SJCRH30 (cell line): ENCODE data around the gene PRPSAP2. TPM values are rescaled to one million over a fixed set of nuclear protein-coding genes. Genes with fewer than 3 reads are reported as not detected.
"Not testable (repeated sequence)": the region's sequence is repeated elsewhere in the genome, so short reads cannot be mapped to it uniquely, and the experiment has no call there.

Source experiments
- DNase-seq, 2 experiments: peaks; one replicate each; pipeline ENCODE4 v3.0.0-alpha.2; 2015 to 2020
- H3K27ac ChIP-seq: fragments of 250-450 bp; sonication (Bioruptor Pico); 2 replicates; pipeline ENCODE4 v1.5.1; 2020; ENCODE audit warnings: mild to moderate bottlenecking, moderate library complexity
- H3K27me3 ChIP-seq: fragments of 250-450 bp; sonication (Bioruptor Pico); 2 replicates; pipeline ENCODE4 v1.5.1; 2020; ENCODE audit warnings: mild to moderate bottlenecking, moderate library complexity
- H3K36me3 ChIP-seq: fragments of 250-450 bp; sonication (Bioruptor Pico); 2 replicates; pipeline ENCODE4 v1.5.1; 2020; ENCODE audit warnings: mild to moderate bottlenecking, moderate library complexity
- H3K4me1 ChIP-seq: fragments of 250-450 bp; sonication (Bioruptor Pico); 2 replicates; pipeline ENCODE4 v1.5.1; 2020; ENCODE audit warnings: mild to moderate bottlenecking, moderate library complexity
- H3K4me3 ChIP-seq: fragments of 250-450 bp; sonication (Bioruptor Pico); 2 replicates; pipeline ENCODE4 v1.5.1; 2020; ENCODE audit warnings: mild to moderate bottlenecking, moderate library complexity
- H3K9me3 ChIP-seq: fragments of 250-450 bp; sonication (Bioruptor Pico); replicated peaks from 2 replicates; pipeline ENCODE4 v1.5.1; 2020; ENCODE audit warnings: mild to moderate bottlenecking, moderate library complexity
- total RNA-seq: library from RNA; depleted of rRNA; stranded (reverse); fragments of >200 nt; shearing (Covaris generic); gene quantifications from 2 replicates; pipeline ENCODE4 v1.2.3, GENCODE V29; 2014

Gene PRPSAP2
- total RNA-seq, 1 experiment from 2014 or later, result 187 TPM

DNA sequence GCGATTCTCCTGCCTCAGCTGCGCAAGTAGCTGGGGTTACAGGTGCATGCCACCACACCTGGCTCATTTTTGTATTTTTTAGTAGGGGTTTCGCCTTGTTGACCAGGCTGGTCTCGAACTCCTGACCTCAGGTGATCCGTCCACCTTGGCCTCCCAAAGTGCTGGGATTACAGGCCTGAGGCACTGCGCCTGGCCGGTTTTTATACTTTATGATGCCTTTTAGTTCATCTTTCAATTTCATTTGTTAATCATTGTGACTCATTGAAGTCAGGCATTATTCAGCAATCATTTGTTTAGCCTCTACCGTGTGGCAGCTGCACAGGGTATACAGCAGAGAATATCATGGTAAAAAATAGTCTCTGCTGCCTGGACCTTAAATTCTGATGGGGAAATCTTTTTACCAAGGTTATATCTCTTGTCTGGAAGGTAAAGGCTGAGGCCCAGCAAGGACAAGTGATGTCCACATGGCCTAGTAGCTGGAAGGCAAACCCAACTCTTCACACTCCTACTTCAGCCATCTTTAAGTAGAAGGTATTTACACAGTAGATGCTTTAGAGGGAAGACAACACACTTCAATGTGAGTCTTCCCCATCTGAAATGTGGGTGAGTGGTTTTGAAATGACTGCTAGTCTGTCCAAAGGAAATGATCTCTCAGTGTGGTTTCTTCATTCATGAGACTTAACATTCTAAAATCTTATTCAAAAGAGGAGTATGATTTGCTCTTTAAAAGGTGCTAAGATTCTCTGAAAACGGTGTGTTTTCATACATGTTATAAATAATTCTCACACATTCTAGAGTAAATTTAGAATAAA is 2.4 kb downstream of the PRPSAP2 start:
- no peak for DNase-seq
- Histone ChIP-seq H3K27me3 (no peaks in the 10 kb centered on the region), H3K4me1 (peaks cover 14% of the 10 kb centered on the region), H3K9me3 (no peaks in the 10 kb centered on the region), H3K36me3 (peaks cover 8% of the 10 kb centered on the region), H3K27ac (no peak overlapping the region), H3K4me3 (no peak overlapping the region)

- Histone ChIP-seq H3K4me1 (peaks cover 9% of the 10 kb centered on the region), H3K9me3 (no peaks in the 10 kb centered on the region), H3K27me3 (no peaks in the 10 kb centered on the region), H3K27ac (no peak overlapping the region), H3K4me3 (no peak overlapping the region), H3K36me3 (peaks cover 23% of the 10 kb centered on the region)
- DNase-seq, result no peak
Measured at GRCh38 chr17:18862011-18862410, 4.1 kb downstream of the PRPSAP2 start.

- H3K36me3 ChIP-seq, result peaks cover 46% of the 10 kb centered on the region
- not testable (repeated sequence) for H3K4me3 ChIP-seq, H3K4me1 ChIP-seq, H3K27ac ChIP-seq, H3K27me3 ChIP-seq, H3K9me3 ChIP-seq, DNase-seq
Measured at GRCh38 chr17:18864996-18865395, 7.1 kb downstream of the PRPSAP2 start.

- H3K4me3 ChIP-seq, result no peak overlapping the region
- no peaks in the 10 kb centered on the region for H3K9me3 ChIP-seq
- H3K36me3 ChIP-seq, result peaks cover 62% of the 10 kb centered on the region
- H3K4me1 ChIP-seq, result no peaks in the 10 kb centered on the region
- no peak overlapping the region for H3K27ac ChIP-seq
- H3K27me3 ChIP-seq, result no peaks in the 10 kb centered on the region
- no peak for DNase-seq
Measured at GRCh38 chr17:18866866-18867813, 9.2 kb downstream of the PRPSAP2 start.

- Histone ChIP-seq H3K9me3 (no peaks in the 10 kb centered on the region), H3K36me3 (peaks cover 90% of the 10 kb centered on the region), H3K27me3 (no peaks in the 10 kb centered on the region), H3K4me1 (no peaks in the 10 kb centered on the region), H3K4me3 (no peak overlapping the region), H3K27ac (no peak overlapping the region)
- no peak for DNase-seq
Measured at GRCh38 chr17:18877104-18877645, 19.2 kb downstream of the PRPSAP2 start.

- no peaks in the 10 kb centered on the region for H3K9me3 ChIP-seq
- H3K4me1 ChIP-seq, result no peaks in the 10 kb centered on the region
- H3K36me3 ChIP-seq, result peaks cover 72% of the 10 kb centered on the region
- H3K4me3 ChIP-seq, result no peak overlapping the region
- H3K27me3 ChIP-seq, result no peaks in the 10 kb centered on the region
- DNase-seq, result no peak
- no peak overlapping the region for H3K27ac ChIP-seq
Measured at GRCh38 chr17:18888766-18889290, 30.9 kb downstream of the PRPSAP2 start.

GRCh38 chr17:18889658-18890057 is 31.7 kb downstream of the PRPSAP2 start:
- no peak for DNase-seq
- H3K4me1 ChIP-seq, result no peaks in the 10 kb centered on the region
- no peaks in the 10 kb centered on the region for H3K27me3 ChIP-seq
- peaks cover 2% of the 10 kb centered on the region; the same call in 1 of the 2 replicates for H3K9me3 ChIP-seq
- peaks cover 69% of the 10 kb centered on the region for H3K36me3 ChIP-seq
- no peak overlapping the region for H3K4me3 ChIP-seq
- no peak overlapping the region for H3K27ac ChIP-seq

GRCh38 chr17:18891541-18891940 is 33.6 kb downstream of the PRPSAP2 start:
- Histone ChIP-seq H3K27ac (no peak overlapping the region), H3K9me3 (peaks cover 7% of the 10 kb centered on the region; the same call in 1 of the 2 replicates), H3K4me1 (no peaks in the 10 kb centered on the region), H3K36me3 (peaks cover 74% of the 10 kb centered on the region), H3K4me3 (no peak overlapping the region), H3K27me3 (no peaks in the 10 kb centered on the region)
- no peak for DNase-seq

DNA sequence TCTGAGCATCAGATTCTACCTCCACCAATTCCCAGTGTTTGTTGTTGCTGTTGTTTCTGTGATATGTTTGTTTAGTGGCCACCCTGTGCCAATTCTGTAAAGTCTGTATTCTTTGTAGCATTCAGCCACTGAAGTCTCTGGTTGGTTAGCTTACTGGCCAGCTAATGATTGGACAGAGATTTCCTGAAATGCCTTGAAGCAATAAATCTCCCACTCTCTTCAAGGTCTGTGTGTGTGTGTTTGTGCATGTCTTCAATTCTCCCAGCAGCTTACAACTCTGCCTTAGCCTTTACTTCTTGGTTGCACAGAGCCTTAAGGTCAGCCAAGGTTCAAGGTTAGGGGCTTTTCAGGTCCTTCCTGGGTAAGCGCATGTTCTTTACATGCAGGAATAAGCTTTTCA is 38.2 kb downstream of the PRPSAP2 start:
- Histone ChIP-seq H3K9me3 (peaks cover 7% of the 10 kb centered on the region; the same call in 1 of the 2 replicates), H3K4me1 (no peaks in the 10 kb centered on the region), H3K27me3 (no peaks in the 10 kb centered on the region), H3K36me3 (peaks cover 86% of the 10 kb centered on the region), H3K4me3 (no peak overlapping the region), H3K27ac (no peak overlapping the region)
- DNase-seq, result no peak

GRCh38 chr17:18896947-18897346 is 39.0 kb downstream of the PRPSAP2 start:
- peaks cover 84% of the 10 kb centered on the region for H3K36me3 ChIP-seq
- H3K4me3 ChIP-seq, result no peak overlapping the region
- H3K27ac ChIP-seq, result no peak overlapping the region
- H3K27me3 ChIP-seq, result no peaks in the 10 kb centered on the region
- DNase-seq, result no peak
- H3K4me1 ChIP-seq, result no peaks in the 10 kb centered on the region
- H3K9me3 ChIP-seq, result peaks cover 7% of the 10 kb centered on the region; the same call in 1 of the 2 replicates

DNA sequence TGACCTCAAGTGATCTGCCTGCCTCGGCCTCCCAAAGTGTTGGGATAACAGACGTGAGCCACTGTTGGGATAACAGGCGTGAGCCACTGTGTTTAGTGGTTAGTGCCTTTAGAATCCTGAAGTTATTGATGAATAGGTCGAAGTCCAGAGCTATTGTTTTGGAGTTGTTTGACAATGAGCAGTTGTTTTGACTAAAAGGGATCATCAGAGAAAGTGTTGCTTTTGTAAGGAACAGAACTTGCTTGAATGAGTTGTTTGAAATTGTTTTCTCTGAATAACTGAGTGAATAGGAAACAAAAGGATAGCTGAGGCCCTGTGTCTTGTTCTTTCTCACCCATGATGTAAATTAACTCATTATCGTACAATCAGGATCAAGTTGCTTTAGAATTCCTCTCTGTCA is 46.6 kb downstream of the PRPSAP2 start:
- H3K9me3 ChIP-seq, result peaks cover 4% of the 10 kb centered on the region; the same call in 1 of the 2 replicates
- DNase-seq, result no peak
- H3K36me3 ChIP-seq, result peaks cover 78% of the 10 kb centered on the region
- H3K27ac ChIP-seq, result no peak overlapping the region
- H3K4me3 ChIP-seq, result no peak overlapping the region
- no peaks in the 10 kb centered on the region for H3K4me1 ChIP-seq
- no peaks in the 10 kb centered on the region for H3K27me3 ChIP-seq

GRCh38 chr17:18905226-18905625 is 47.3 kb downstream of the PRPSAP2 start:
- no peak overlapping the region for H3K27ac ChIP-seq
- no peak overlapping the region for H3K4me3 ChIP-seq
- H3K36me3 ChIP-seq, result peaks cover 78% of the 10 kb centered on the region
- H3K9me3 ChIP-seq, result peaks cover 4% of the 10 kb centered on the region; the same call in 1 of the 2 replicates
- DNase-seq, result no peak
- H3K4me1 ChIP-seq, result no peaks in the 10 kb centered on the region
- no peaks in the 10 kb centered on the region for H3K27me3 ChIP-seq

- peaks cover 4% of the 10 kb centered on the region; the same call in 1 of the 2 replicates for H3K9me3 ChIP-seq
- no peaks in the 10 kb centered on the region for H3K27me3 ChIP-seq
- H3K4me1 ChIP-seq, result no peaks in the 10 kb centered on the region
- peaks cover 78% of the 10 kb centered on the region for H3K36me3 ChIP-seq
- H3K27ac ChIP-seq, result no peak overlapping the region
- DNase-seq, result no peak
- H3K4me3 ChIP-seq, result no peak overlapping the region
Measured at GRCh38 chr17:18910326-18910725, 52.4 kb downstream of the PRPSAP2 start.

GRCh38 chr17:18910881-18911280 is 53.0 kb downstream of the PRPSAP2 start:
- H3K27ac ChIP-seq, result no peak overlapping the region
- no peak for DNase-seq
- no peaks in the 10 kb centered on the region for H3K4me1 ChIP-seq
- no peak overlapping the region for H3K4me3 ChIP-seq
- peaks cover 4% of the 10 kb centered on the region; the same call in 1 of the 2 replicates for H3K9me3 ChIP-seq
- H3K27me3 ChIP-seq, result no peaks in the 10 kb centered on the region
- H3K36me3 ChIP-seq, result peaks cover 78% of the 10 kb centered on the region
